Stimulated activated CD4-positive, alpha-beta T cell treated with anti-CD3 and anti-CD28 coated beads, Interleukin-12 subunit alpha, Interleukin-12 subunit beta, amount 100 ng/mL, for 48 hours (primary cell): ENCODE data around the gene CCDC73.
"Not testable (repeated sequence)": the region's sequence is repeated elsewhere in the genome, so short reads cannot be mapped to it uniquely, and the experiment has no call there.

Experiments used
- DNase-seq, 3 donors: peaks; one replicate each; pipeline ENCODE4 v3.0.0-alpha.2; 2020; ENCODE audit warnings: low read depth in 2 of 3, low spot score in 1 of 3

Gene CCDC73

GRCh38 chr11:32794439-32794838, at the start of gene CCDC73:
CCDC73 (minus strand) TSS chr11:32794662; CDS start chr11:32760243, 34,419 bp downstream.
- DNase-seq = no peak

GRCh38 chr11:32843544-32843943, 49.1 kb upstream of the CCDC73 start:
- DNase-seq = no peak

- no peak for DNase-seq
Observed at GRCh38 chr11:32840587-32840986, 46.1 kb upstream of the CCDC73 start.

GRCh38 chr11:32839308-32839707, 44.8 kb upstream of the CCDC73 start:
- no peak for DNase-seq

- DNase-seq = no peak
Observed at GRCh38 chr11:32838505-32839274, 44.2 kb upstream of the CCDC73 start.

GRCh38 chr11:32836946-32837345, 42.5 kb upstream of the CCDC73 start:
- no peak for DNase-seq

- DNase-seq = no peak
Observed at GRCh38 chr11:32833921-32834320, 39.5 kb upstream of the CCDC73 start.

- DNase-seq = no peak
Observed at GRCh38 chr11:32831221-32831620, 36.8 kb upstream of the CCDC73 start.

GRCh38 chr11:32830796-32831195, 36.3 kb upstream of the CCDC73 start:
- no peak for DNase-seq

- DNase-seq = no peak
Observed at GRCh38 chr11:32830413-32830738, 35.9 kb upstream of the CCDC73 start.

- peak; percentile 15 to 39 (median 25) for DNase-seq
Observed at GRCh38 chr11:32829680-32830412, 35.4 kb upstream of the CCDC73 start, which contains the start of gene PRRG4. PRRG4 (plus strand) TSS chr11:32829927; CDS start chr11:32830530, 603 bp downstream.

GRCh38 chr11:32829157-32829679, 34.8 kb upstream of the CCDC73 start:
- no peak for DNase-seq

- no peak for DNase-seq
Observed at GRCh38 chr11:32827276-32827675, 32.8 kb upstream of the CCDC73 start.

- no peak for DNase-seq
Observed at GRCh38 chr11:32826113-32826512, 31.7 kb upstream of the CCDC73 start.

- not testable (repeated sequence) for DNase-seq
Observed at GRCh38 chr11:32823617-32824016, 29.2 kb upstream of the CCDC73 start.

- DNase-seq = no peak
Observed at GRCh38 chr11:32821917-32822560, 27.6 kb upstream of the CCDC73 start.

- DNase-seq = no peak
Observed at GRCh38 chr11:32821517-32821916, 27.1 kb upstream of the CCDC73 start.

GRCh38 chr11:32820497-32820896, 26.0 kb upstream of the CCDC73 start:
- no peak for DNase-seq

GRCh38 chr11:32819187-32819586, 24.7 kb upstream of the CCDC73 start:
- DNase-seq = no peak

GRCh38 chr11:32817852-32818183, 23.4 kb upstream of the CCDC73 start:
- DNase-seq = no peak

- no peak for DNase-seq
Observed at GRCh38 chr11:32817181-32817851, 22.9 kb upstream of the CCDC73 start.
